Skeletal muscle tissue (tissue), 4 donors: ENCODE data around the gene MICAL3. TPM values are rescaled to one million over a fixed set of nuclear protein-coding genes. Genes with fewer than 3 reads are reported as not detected.

Experiments
- H3K27ac ChIP-seq: one replicate; pipeline ENCODE4 v1.7.0; 2013; ENCODE audit warnings: mild to moderate bottlenecking, low read depth, low read length, inconsistent platforms
- H3K27me3 ChIP-seq, 3 donors: one replicate each; pipeline ENCODE4 v1.7.0; 2013; ENCODE audit warnings: low read length in 3 of 3; ENCODE audit not compliant: control insufficient read depth in 3 of 3, insufficient read depth in 3 of 3
- H3K36me3 ChIP-seq, 3 donors: one replicate each; pipeline ENCODE4 v1.7.0; 2013; ENCODE audit warnings: low read length in 3 of 3; ENCODE audit not compliant: control insufficient read depth in 3 of 3, insufficient read depth in 3 of 3
- H3K4me1 ChIP-seq, 3 donors: one replicate each; pipeline ENCODE4 v1.7.0; 2013; ENCODE audit warnings: low read length in 3 of 3, mild to moderate bottlenecking in 3 of 3; ENCODE audit not compliant: control insufficient read depth in 3 of 3, insufficient read depth in 3 of 3
- H3K4me3 ChIP-seq, 3 donors: one replicate each; pipeline ENCODE4 v1.7.0; 2013; ENCODE audit warnings: low read length in 3 of 3
- H3K9ac ChIP-seq, 3 donors: one replicate each; pipeline ENCODE4 v1.7.0; 2013; ENCODE audit warnings: low read length in 3 of 3, mild to moderate bottlenecking in 3 of 3, moderate library complexity in 2 of 3, low read depth in 1 of 3
- H3K9me3 ChIP-seq, 3 donors: one replicate each; pipeline ENCODE4 v1.7.0; 2013; ENCODE audit warnings: low read length in 3 of 3; ENCODE audit not compliant: control insufficient read depth in 3 of 3
- total RNA-seq: library from RNA; depleted of rRNA; stranded (reverse); fragments of >200 nt; gene quantifications from one replicate; pipeline ENCODE4 v1.2.3, GENCODE V29; 2014
- donor health status: Osteomylitis.

Gene MICAL3
- total RNA-seq, 1 donor from 2014 or later = 20.9 TPM

DNA sequence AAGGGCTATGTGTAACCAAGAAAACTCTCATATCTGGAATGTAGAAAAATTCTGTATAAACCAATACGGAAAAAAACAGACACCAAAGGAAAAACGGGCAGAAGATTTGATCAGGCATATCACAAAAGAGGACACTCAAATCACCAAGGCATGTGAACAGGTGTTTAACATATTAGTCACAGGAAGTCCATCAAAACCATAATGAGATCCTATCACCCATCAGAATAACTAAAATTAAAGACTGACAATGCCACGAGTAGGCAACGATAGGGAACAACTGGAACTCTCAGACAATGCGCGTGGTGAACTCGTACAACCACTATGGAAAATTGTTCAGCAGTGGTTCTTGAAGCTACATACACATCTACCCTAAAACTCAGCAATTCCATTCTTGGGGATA, 94.5 kb downstream of the MICAL3 start:
- no peak overlapping the region for H3K27ac ChIP-seq
- H3K27me3 ChIP-seq = no peaks in the 10 kb centered on the region
- H3K4me3 ChIP-seq = no peak overlapping the region
- H3K9me3 ChIP-seq = no peaks in the 10 kb centered on the region
- H3K36me3 ChIP-seq = no peaks in the 10 kb centered on the region
- H3K9ac ChIP-seq = no peak overlapping the region
- H3K4me1 ChIP-seq = peaks cover 28 to 49% (median 29%) of the 10 kb centered on the region in 3 donors

DNA sequence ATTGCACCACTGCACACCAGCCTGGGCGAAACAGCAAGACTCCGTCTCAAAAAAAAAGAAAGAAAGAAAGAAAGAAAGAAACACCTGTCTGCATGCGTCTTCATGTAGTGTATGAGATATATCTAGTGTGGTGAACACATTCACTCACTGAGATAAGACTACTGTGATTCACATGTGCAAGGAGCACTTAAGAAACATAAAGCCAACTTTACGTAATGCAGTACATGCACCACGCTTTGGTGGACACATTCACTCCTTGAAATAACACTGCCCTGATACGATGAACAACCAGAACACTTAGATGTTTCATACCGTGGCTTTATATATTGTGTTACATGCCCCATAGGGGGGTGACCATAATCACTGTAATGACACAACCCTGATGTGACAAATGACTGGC, 96.0 kb downstream of the MICAL3 start:
- H3K4me3 ChIP-seq = no peak overlapping the region
- no peak overlapping the region for H3K9ac ChIP-seq
- H3K4me1 ChIP-seq = peaks cover 41 to 64% (median 44%) of the 10 kb centered on the region in 3 donors
- no peak overlapping the region for H3K27ac ChIP-seq
- H3K36me3 ChIP-seq = no peaks in the 10 kb centered on the region
- H3K9me3 ChIP-seq = no peaks in the 10 kb centered on the region
- no peaks in the 10 kb centered on the region for H3K27me3 ChIP-seq

DNA sequence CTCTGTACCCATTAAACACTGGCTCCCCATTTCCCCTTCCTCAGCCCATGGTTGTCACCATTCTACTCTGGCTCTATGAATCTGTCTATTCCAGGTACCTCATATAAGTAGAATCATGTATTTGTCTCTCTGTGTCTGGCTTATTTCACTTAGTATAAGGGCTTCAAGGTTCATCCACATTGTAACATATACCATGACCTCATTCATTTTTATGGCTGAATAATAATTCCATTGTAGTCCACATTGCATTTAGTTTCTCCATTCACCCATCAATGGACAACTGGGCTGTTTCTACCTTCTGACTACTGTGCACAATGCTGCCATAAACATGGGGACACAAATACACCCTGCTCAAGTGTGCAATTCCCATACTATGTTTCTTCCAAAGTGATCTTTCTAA, 97.3 kb downstream of the MICAL3 start:
- no peaks in the 10 kb centered on the region for H3K36me3 ChIP-seq
- H3K9ac ChIP-seq = no peak overlapping the region
- no peak overlapping the region for H3K4me3 ChIP-seq
- no peak overlapping the region for H3K27ac ChIP-seq
- H3K27me3 ChIP-seq = no peaks in the 10 kb centered on the region
- H3K9me3 ChIP-seq = no peaks in the 10 kb centered on the region
- peaks cover 54 to 77% (median 57%) of the 10 kb centered on the region in 3 donors for H3K4me1 ChIP-seq

DNA sequence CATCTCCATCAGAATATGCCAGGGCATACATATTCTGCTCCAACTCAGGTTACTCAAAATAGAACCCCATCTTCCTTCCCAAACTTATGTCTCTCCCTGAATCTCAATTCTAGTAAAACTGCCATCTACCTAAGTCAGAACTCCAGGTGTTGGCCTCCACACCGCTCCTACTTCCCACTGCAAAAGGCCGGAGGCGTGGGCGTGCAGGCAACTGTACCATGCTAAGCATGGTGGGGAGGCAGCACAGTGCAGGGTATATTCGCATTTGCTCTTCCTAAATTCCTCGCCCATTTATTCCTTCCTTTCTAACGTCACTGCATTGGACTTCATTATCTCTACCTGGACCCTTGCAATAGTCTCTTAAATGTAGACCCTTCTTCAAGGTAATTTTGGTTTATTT, 97.8 kb downstream of the MICAL3 start:
- H3K9me3 ChIP-seq = no peaks in the 10 kb centered on the region
- H3K4me3 ChIP-seq = no peak overlapping the region
- H3K9ac ChIP-seq = no peak overlapping the region
- peaks cover 55 to 77% (median 55%) of the 10 kb centered on the region in 3 donors for H3K4me1 ChIP-seq
- H3K36me3 ChIP-seq = no peaks in the 10 kb centered on the region
- H3K27me3 ChIP-seq = no peaks in the 10 kb centered on the region
- H3K27ac ChIP-seq = no peak overlapping the region

DNA sequence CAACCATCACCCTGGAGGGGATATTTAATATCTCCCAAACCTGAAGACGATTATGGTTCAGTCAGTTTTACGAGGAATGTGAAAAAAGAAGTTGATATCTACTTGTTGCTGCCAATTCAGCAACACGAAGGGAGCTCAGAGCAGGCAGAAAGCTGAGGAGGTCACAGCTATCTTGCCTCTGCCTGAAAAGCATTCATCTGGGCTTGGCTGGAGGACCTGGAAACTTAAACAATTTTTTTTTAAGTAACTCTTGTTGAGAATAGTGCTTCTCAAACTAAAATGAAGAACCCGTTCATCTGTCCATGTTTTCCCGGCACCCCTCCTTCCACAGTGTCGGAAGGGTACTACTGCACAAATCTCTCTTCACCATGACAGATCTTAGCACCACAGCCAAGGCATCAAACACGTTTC, 98.9 kb downstream of the MICAL3 start:
- Histone ChIP-seq H3K36me3 (no peaks in the 10 kb centered on the region), H3K4me3 (no peak overlapping the region), H3K9me3 (no peaks in the 10 kb centered on the region), H3K4me1 (peaks cover 48 to 77% (median 55%) of the 10 kb centered on the region in 3 donors), H3K27ac (no peak overlapping the region), H3K27me3 (no peaks in the 10 kb centered on the region), H3K9ac (no peak overlapping the region)

DNA sequence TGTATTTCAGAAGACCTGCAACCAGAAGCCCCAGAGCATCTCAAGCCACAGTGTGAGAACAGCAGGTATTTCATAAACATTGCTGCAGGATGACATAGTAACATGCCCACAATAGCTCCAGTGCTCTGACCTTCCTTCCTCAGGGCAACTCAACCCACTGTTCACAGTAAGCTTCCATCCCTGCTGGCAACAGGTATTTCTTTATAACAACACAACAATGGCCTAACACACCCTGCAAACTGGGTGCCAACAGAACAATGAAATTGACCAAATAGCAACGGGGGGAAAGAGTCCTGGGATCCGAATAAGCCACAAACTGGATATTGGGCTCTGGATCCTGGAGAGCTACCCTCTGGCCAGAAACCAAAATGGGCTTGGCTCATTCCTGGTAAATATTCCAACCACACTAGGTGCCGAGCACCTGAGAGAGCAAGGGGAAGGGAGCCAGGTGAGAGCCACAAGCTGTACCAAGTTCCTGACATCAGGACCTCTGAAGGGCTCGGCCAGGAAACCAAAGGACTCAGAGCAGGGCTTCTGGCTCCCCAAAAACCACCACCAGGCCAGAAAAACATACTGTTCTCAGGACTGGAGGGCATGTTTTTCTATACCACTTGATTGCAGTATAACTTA, 99.5 kb downstream of the MICAL3 start:
- no peak overlapping the region for H3K4me3 ChIP-seq
- H3K27me3 ChIP-seq = no peaks in the 10 kb centered on the region
- H3K4me1 ChIP-seq = peaks cover 48 to 77% (median 59%) of the 10 kb centered on the region in 3 donors
- H3K9ac ChIP-seq = no peak overlapping the region
- no peaks in the 10 kb centered on the region for H3K36me3 ChIP-seq
- no peak overlapping the region for H3K27ac ChIP-seq
- H3K9me3 ChIP-seq = no peaks in the 10 kb centered on the region

DNA sequence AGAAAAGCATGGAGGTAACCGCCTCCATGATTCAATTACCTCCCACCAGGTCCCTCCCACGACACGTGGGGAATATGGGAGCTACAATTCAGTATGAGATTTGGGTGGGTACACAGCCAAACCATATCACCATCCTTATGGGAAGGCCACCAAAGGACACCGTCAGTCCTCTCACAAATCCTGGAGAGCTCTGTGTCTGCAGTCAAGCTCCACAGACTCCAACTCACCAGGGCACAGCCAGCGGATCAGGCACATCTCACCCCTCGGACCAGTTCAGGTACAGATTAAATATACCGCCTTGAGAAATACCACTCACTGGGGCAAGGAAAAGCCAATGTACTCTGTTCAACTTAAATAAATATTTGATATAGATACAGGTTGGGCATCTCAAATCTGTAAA, 100.3 kb downstream of the MICAL3 start:
- H3K4me1 ChIP-seq = peaks cover 52 to 85% (median 65%) of the 10 kb centered on the region in 3 donors
- no peaks in the 10 kb centered on the region for H3K36me3 ChIP-seq
- H3K4me3 ChIP-seq = no peak overlapping the region
- no peak overlapping the region for H3K27ac ChIP-seq
- no peak overlapping the region for H3K9ac ChIP-seq
- H3K9me3 ChIP-seq = no peaks in the 10 kb centered on the region
- no peaks in the 10 kb centered on the region for H3K27me3 ChIP-seq

DNA sequence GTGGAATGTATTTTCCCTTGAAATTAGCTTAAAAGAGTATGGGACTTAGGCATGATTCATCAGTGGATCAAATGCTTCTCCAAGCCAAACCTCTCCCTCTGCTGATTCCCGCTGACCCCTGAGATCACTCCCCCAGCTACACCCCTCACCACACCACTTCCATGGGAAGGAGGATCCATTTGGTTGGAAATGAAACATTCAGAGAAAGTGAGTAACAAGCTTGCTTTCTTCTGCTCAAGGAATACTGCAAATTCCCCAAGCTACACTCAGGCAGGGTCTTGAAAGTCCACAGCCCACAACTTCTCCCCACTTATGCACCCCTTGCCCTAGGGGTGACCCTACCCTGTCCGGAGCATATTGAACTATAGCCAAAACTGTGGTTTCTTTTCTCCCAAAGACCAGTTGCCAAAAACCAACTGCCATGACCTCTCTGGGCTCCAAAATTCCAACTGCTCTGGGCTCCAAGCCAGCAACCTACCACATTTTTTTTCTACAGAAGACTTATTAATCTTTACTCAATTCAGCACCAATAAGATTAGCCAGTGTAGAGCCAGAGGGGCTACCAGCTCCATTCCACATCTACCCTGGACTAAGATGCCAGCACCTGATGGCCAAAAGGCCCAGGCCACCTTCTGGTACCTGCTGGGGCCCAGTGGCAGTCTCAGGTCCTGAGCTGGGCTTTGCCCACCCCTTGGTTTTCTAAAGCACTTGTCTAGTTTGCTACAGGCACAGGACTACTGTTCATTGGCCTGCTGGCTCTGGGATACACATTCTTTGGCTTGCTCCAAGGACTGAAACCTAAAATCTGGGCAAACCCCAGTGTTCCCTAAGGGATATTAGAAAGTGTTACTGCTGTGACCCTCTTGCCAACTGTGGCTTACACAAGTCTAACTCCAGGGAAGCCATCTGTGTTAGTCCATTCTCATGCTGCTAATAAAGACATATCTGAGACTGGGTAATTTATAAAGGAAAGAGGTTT, 101.1 kb downstream of the MICAL3 start:
- H3K4me1 ChIP-seq = peaks cover 55 to 91% (median 70%) of the 10 kb centered on the region in 3 donors

DNA sequence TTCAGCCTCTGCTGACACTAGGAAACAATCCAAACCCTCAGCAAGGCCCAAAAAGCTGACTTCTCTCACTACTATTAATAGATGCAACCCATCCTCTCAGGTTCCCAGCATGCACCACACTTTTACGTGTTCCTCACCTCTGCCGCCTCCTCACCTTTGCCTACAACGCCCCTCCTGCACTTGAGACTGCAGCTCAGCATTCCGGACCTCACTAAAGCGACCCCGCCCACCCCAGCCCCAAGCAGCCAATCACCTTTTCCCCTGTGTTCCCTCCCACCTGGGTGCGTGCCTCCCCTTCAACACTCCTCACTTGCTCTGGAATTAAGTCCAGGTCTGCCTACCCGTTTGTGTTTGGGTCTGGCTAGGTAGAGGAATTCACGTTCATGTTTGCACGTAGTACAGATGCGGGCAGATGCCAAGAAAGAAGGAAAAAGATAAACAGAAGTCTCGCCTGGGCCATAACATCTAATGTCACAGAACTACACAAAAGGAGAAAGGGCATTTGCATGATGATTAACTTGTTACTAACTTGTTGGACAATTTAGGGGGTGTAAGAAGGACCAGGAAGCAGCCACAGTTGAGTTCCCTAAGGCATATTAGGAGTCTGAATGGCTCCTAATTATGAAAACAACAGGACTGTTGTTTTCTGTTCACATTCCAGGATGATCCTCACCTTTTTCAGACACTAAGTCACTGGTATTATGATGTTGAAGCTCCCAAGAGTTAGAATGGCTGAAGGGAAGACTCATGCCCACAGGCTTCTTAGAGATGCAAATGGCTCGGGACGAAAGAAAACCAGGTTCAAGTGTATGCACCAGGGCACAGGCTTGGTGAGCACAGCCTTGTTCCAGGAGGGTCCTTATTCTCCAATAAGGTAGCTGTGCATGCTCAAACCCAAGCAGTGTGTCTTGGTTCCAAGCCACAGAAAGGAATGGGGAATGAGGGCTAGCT, 102.2 kb downstream of the MICAL3 start:
- no peak overlapping the region for H3K9ac ChIP-seq
- peaks cover 55 to 95% (median 76%) of the 10 kb centered on the region in 3 donors for H3K4me1 ChIP-seq
- no peaks in the 10 kb centered on the region for H3K9me3 ChIP-seq
- no peak overlapping the region for H3K4me3 ChIP-seq
- H3K27ac ChIP-seq = no peak overlapping the region
- H3K27me3 ChIP-seq = no peaks in the 10 kb centered on the region
- H3K36me3 ChIP-seq = no peaks in the 10 kb centered on the region

More for the DNA sequence above, 101.1 kb downstream of the MICAL3 start:
- peak overlapping the region in 1 of 3 donors; percentile 23 for H3K4me3 ChIP-seq
- no peaks in the 10 kb centered on the region for H3K36me3 ChIP-seq
- no peaks in the 10 kb centered on the region for H3K27me3 ChIP-seq
- peak overlapping the region; percentile 42 for H3K27ac ChIP-seq
- no peaks in the 10 kb centered on the region for H3K9me3 ChIP-seq
- H3K9ac ChIP-seq = no peak overlapping the region
